Medulla oblongata (tissue), 1 donor: Measurements from ENCODE around the gene INKA2.

Experiments used
- DNase-seq: peaks from one replicate; pipeline ENCODE4 v3.0.0-alpha.2; 2015; ENCODE audit errors: extremely low spot score

The INKA2 gene

DNA sequence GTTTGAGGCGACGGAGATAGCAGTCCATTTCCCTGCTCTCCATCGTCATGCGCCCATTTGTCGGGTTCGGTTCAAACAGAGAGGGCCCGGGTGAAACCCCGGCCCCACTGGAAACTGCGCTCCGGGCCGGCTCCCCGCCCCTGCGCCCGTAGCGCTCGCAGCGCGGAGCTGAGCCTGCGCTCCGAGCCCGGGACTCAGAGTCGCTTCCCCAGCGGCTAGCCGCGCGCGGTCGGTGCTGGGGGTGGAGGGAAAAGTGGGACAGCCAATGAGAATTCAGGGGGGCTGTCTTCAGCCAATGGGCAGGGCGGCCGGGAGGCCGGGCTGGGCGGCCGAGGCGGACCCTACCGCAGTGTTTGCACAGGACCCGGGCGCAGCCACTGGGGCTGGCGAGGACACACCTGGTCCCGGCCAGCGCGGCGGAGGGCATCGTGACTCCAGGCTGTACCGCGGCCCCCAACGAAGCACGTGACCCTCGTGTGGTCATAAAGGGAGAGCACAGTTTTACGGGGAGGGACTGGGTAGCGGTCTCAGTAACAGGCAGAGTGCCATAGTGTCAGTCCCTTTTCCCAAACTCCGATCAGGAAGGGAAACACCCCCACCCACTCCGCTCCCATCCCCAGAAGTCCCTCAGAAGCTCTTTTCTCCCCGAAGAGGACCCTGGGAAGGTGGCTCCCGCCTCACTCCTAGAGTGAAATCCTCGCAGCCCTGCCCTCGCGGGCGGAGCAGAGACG, at the start of gene INKA2:
Gene INKA2 (minus strand): TSS at position 202 of the 731 bp plus-strand sequence. CDS start 153 bp downstream, at position 49.
- peak; percentile 92 for DNase-seq

DNA sequence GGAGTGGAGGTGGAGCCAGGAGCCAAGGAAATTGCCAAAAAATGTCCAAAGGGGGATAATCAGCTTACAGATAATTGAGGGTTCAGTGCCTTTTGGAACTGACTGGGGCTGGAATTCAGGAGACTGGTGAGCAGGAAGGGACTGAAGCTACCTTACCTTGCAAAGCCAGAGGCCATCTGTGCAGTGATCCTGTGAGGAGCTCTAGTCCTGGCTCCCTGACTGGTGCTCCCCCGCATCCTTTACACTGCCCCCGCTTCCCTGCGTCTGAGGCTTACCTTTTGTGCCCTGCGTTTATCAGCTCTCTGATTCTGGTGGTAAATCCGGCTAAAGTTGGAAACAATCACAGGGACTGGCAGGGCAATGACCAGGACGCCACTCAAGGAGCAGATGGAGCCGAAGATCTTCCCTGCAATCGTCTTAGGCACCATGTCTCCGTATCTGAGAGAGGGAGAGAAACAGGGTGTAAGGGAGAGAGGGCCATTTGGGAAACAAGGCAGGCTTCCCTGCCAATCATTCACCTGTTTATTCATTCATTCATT, 47.5 kb upstream of the INKA2 start:
- no peak for DNase-seq

DNA sequence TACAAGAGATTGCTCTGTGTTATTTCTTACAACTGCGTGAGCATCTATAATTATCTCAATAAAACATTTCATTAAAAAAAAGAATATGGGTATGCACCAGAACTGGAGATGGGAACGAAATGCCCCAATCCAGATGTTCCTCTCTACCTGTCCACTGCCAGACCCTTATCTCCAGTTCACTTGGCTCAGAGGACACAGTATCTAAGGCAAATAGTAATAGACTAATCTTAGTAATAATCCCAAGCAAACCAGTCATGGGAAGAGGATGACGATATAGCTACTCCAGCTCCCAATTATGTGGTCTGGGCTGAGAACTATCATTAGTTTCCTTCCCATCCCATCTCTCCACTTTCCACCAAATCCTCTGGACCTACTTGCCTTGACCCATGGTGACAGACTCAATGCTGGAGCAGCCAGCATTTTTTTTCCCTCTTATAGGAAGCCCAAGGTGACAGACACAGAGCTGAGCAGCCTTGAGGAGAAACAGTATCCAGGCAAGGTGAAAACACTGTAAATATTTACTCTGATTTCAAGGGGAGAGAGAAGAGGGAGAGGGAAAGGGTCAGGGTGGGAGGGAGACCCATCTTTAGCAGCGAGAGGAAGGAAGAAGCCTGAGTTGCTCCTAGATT, 45.2 kb upstream of the INKA2 start:
- no peak for DNase-seq

DNA sequence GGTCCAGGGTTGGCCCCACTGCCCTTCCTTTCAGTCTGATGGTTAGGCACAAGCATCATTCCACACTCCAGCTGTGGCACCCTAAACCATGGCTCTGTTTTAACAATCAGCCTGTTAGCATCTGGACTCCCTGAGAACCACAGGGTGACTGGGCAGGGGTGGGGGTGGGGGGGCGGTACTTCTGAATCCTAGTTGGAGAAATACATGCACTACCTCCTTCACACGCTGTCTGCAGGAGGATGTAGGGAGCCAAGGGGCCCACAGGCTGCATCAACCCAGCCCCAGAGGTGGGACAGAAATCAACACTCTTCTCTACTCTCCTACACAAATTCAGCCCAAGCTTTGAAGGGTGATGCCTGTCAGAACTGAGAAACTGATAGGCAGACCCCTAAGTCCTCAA, 40.4 kb upstream of the INKA2 start:
- no peak for DNase-seq

DNA sequence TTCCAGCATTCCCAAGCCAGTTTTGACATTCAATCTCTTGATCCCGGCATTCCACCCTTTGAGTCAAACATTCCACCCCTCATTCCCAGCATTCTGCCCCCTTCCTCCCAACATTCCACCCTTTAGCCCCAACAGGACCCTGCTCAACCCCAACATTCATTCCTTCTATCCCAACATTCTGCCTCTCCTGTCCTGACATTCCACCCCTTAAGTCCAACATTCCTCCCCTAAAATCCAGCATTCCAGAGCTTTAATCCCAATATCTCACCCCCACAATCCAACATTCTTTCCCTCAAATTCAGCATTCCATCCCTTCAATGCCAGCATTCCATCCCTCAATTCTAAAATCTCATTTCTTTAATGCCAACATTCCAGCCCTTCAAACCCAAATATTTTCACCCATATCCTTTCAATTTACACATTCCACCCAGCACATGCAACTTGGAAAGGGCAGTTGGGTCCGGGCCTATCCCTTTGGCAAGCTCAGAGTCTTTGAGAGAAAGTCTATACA, 39.4 kb upstream of the INKA2 start:
- no peak for DNase-seq

DNA sequence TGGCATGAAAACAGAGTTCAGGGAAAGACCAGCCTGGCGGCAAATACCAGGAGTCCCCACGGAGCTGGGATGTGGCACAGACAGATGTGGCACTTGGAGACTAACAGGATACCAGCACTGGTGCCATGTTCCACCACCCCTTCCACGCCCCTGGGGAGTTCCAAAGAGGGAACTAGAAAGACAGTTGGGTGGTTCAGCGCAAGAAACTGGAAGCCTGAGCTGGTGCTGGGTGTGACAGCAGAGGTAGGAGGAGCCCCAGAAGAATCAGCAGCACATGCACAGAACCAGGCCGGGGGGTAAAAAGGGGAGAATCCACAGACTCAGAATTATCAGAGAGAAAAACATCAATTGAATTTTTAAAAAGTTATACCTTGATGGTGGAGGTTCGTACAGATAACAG, 38.9 kb upstream of the INKA2 start:
- no peak for DNase-seq

DNA sequence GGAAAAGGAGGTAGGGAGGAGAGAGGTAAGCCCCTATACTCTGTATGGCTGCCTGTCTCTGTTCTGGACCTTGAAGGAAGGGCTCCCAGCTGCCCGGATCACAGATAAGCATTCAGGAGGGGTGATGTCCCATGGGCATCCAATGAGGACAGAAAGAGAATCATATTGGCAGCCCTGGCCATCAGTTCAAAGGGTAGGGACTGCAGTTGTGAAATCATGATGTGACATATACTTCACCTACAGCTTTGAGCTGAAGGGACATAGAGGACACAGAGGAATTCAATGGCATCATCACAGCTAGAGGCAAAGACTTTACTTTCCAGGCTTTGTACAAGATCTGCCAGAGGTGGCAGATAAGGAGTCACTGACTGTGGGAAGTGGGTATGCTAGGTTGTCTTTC, 38.1 kb upstream of the INKA2 start:
- DNase-seq, result no peak

DNA sequence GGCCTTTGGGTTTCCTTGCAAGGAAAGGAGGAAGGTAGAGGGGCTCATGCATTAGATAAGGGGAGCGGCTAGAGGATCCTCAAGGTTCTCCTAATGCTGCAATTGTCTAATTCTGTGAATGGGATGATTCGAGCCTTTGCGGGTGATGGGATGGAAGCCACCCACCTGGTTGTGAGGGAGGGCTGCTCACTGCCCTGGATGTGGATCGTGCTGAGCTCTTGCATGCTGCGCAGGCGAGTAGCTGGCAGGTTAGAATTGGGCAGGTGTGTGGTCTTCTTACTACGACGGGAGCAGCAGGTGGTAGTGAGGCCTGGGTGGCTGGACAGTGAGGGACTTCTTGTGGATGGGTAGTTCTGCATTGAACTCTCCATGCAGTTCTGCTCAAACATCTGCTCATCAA, 37.7 kb upstream of the INKA2 start:
- DNase-seq, result no peak

DNA sequence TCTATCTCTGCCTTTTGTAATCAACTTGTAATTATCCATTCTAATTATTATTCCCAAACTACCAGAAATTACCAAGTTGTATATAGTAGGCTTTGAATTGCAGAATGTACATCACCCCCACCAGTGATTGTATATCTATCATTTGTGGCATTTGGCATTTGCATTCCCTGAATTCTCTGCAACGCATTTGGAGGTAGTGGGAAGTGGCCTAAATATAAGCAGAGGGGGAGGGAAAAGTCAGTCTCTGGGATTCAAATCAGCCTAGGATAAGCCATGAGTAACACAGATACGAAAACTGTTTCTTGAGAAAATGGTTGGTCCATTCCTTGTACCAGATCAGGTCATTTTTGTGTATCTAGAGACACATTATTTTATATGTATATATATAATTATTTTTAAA, 37.2 kb upstream of the INKA2 start:
- no peak for DNase-seq

DNA sequence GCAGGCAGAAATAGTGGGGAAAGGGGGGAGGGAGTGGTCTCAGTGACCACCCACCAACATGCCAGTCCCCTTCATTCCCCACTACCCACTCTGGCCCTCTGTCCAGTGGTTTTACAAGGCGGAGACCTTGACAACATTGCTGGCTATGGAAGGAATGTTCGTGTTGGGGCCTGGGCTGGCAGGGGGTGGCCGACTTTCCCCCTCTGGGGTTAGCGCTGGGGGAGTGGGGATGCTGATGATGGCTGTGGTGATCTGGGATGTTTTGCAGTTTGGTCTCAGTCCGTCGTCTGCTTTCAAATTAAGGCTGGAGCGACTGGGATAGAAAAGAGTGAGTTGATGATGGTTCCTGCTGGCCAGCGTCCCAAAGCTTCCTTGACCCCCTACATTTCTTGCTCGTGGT, 36.8 kb upstream of the INKA2 start:
- no peak for DNase-seq

DNA sequence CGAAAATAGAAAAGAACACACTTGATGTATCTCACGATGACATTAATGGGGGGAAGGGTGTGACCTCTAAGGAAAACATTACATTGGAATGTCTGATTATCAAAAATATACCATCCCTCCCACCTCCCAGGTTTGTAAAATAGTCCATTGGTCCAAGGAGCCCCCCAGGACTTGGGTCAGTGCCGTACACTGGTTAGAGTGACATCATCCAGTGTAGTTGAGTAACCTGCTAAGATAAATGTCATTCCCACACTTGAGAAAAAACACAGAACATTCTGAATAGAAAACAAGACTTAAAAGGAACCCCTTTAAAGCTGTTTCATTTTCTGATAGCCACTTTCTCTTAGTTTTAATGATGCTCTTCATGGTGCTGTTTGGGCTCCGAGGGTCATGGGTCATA, 31.7 kb upstream of the INKA2 start:
- no peak for DNase-seq

DNA sequence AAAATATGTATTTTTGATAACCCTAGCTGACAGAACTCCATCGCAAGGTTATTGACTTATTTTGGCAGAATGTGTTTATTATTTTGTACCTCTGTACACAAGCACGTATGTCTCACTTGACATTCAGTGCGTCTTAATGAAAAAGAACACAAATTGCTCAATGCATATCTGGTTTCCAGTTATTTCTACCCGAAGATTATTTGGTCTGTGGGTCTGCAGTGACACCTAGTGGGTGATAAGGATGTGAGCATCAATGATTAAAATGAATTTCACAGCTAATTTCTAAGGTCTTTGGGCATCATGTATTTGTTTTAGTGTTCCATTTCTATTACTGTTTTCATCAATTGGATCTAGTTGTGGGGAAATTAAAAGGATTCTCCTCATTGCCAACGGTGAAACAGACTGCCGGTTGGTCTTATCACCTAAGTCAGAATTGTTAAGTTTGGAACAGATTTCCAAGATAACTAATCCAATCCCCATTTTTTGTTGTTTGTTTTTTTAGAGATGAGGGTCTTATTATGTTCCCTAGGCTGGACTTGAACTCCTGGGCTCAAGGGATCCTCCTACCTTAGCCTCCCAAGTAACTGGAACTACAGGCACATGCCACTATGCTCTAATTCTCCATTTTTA, 30.4 kb upstream of the INKA2 start:
- DNase-seq, result peak; percentile 84

DNA sequence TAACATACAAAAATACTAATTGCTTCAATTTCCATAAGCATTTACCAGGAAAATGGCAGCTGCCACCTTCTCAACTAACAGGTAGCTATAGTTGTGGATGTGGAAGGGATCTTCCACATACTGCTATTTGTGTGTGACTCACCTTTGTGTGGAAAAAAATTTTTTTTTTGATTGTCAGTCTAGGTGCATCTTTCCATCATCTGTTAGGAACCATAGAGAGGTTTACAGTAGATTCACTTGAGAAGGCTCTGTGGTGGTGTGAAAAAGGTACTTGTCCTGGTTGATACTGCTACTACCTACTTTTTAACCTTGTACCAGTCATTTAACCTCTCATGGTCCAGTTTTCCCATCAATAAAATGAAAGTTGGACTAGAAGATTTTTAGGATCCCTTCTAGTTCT, 29.4 kb upstream of the INKA2 start:
- no peak for DNase-seq

DNA sequence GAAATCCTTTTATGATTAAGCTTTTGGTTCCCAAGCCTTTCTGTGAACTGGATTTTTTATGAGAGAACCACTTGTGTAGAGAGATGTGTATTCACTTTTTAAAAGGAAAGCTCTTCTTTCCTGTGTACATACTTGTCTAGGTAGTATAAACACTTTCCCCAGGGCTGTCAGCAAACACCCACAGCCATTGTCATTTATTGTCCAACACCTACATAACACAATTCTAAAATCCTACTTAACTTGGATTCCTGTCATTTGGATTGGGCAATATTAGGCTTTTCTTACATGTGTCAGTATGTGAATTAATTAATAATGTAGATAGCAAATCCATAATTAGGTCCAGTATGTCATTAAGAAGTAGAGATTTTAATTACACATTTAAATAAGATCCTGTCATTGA, 28.8 kb upstream of the INKA2 start:
- no peak for DNase-seq

DNA sequence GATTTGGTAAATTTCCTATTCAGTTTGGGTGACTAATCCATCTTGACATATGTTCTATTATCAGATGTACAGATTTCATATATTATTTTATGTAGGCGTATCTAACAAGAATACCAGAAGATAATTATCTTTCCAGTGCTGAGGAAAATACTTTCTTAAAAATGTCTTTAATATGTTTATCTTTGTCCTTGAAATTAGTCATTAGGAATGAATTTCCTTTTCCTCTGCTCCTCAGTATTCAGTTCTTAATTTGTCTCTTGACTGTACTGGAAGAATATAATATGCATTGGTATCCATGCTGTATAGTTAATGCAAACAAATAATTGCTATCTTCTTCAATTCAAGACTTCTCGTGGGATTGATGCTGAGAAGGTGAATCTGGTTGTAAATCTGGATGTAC, 23.1 kb upstream of the INKA2 start:
- no peak for DNase-seq

DNA sequence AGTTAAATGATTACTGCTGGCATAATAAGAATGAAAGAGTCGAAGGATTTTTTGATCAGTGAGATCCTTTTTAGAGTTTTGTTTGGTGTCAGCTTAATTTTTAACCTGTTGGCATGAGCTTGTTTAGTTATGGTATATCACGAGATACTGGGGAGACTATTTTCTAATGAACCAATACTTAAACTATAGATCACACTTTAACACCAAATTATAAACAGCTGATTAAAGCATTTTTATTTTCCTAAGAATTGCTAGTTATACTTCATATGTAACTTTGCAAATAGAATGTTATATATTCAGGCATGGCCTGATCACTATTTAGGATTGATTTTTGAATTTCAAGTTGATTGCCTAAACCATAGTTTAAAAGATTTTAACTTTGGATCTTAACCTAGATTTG, 22.5 kb upstream of the INKA2 start:
- DNase-seq, result no peak

DNA sequence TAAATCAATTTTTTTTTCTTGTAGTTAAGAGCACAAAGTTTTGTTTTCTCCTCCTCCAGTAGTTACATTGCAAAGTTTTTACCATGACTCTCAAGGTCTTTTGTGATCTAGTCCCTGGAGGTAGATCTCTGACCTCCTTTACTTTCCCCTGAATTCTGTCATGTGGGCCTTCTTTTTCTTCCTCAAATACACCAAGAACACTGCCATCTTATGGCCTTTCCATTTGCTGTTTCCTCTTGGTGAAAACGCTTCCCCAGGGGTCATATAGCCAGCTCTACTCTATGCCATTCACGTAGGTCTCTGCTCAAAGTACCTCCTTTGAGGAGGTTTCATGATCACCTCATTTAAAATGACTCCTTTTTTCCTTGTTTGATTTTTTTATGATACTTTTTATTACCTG, 19.2 kb upstream of the INKA2 start:
- no peak for DNase-seq

DNA sequence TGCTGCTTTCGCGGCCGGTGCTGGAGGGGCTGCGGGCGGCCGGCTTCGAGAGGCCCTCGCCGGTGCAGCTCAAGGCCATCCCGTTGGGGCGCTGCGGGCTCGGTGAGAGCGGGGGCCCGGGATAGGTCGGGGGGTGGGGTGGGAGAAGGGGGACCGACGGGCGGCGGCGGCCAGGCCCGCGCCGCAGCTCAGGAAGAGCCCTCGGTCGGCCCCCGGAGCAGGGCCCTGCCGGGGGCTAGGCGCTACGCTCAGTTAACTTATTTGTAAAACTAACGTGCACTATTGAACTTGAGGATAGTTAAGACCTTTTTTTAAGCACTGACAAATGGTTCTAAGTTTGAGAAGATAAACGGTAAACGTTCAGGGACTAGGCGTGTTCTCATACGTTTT, 16.9 kb upstream of the INKA2 start:
- no peak for DNase-seq

DNA sequence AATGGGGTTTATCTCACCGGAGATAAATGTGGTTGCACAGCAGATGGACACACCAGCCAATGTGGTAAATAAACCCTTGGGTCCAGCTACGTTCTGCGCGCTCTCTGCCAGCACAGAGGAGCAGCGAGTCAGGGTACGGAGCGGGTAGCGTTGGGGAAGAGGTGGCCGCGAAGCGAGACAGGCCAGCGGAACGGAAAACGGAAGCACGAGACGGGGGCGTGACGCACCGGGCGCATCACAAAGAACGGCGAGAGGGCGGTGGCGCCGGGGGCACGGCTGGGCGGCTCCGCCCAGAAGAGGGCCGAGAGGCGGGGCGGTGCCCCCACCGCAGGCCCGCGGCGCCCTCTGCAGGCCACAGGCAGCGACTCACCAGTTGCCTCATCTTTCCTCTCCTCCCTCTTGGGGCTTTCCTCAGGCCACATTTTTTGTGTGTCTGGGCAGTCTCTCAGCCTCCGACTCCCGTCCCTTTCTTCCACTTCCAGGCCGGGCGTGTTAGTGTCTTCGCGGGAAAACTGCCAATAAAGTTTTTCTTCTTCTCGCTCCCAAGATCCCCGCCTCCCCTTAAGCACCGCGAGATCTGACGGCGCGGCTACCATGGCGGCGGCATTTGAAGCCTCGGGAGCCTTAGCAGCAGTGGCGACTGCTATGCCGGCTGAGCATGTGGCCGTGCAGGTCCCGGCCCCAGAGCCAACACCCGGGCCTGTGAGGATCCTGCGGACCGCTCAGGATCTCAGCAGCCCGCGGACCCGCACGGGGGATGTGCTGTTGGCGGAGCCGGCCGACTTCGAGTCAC, 16.3 kb upstream of the INKA2 start, which contains the start of gene DDX20:
Gene DDX20 (plus strand): TSS at position 571 of the 793 bp plus-strand sequence. CDS start 24 bp downstream, at position 595.
- DNase-seq, result peak; percentile 96

DNA sequence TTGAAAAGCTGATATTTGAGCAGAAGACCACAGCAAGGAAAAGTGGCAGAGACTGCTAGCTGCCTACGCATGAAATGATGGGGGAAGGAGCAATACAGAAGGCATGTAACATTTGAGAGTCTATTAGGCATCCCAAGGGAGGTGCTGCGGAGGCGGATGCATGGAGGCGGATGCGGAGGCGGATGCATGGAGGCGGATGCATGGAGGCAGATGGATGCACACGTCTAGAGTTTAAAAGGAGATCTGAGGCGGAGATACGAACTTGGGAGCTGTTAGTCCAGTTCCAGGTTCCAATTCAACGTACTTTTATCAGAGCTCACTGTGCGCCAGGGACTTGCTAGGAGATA, 15.8 kb upstream of the INKA2 start:
- no peak for DNase-seq

DNA sequence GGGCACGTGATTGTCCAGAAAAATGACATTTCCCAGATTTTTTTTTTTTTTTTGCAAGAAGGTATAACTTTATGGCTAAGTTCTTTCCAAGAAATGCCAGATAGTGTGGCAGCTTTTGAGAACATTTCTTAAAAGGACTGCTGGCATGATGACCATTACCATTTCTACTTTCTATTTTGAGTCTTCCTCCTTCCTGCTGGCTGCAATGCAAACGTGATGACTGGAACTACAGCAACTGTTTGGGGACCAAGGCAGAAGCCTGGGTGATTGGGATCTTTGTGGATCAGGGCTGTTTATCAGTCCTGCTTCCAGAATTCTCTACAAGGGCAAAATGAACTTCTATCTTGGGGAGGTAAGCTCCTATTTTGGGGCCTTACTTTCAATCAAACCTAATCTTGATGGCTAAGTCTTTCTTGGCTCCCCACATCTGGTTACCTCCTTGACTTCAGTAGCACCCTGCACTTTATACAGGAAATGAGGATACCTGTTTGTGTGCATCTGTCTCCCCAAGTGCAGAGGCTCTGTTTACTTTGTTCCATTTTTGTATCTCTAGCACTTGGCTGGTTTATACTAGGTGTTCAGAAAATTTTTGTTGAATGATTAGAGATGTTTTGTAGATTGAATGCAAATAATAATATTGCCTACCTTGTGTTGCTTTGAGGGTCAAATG, 12.8 kb upstream of the INKA2 start:
- DNase-seq, result peak; percentile 40
